HG03135 (cell line): ENCODE data around the gene EIF4E2.
"Not testable (repeated sequence)": the region's sequence is repeated elsewhere in the genome, so short reads cannot be mapped to it uniquely, and the experiment has no call there.

Source experiments
- ATAC-seq: cut with Tn5 transposase; IDR thresholded peaks from one replicate; pipeline ENCODE4 v1.9.1; 2021; ENCODE audit warnings: mild to moderate bottlenecking, moderate library complexity; ENCODE audit not compliant: unreplicated experiment

The EIF4E2 gene

DNA sequence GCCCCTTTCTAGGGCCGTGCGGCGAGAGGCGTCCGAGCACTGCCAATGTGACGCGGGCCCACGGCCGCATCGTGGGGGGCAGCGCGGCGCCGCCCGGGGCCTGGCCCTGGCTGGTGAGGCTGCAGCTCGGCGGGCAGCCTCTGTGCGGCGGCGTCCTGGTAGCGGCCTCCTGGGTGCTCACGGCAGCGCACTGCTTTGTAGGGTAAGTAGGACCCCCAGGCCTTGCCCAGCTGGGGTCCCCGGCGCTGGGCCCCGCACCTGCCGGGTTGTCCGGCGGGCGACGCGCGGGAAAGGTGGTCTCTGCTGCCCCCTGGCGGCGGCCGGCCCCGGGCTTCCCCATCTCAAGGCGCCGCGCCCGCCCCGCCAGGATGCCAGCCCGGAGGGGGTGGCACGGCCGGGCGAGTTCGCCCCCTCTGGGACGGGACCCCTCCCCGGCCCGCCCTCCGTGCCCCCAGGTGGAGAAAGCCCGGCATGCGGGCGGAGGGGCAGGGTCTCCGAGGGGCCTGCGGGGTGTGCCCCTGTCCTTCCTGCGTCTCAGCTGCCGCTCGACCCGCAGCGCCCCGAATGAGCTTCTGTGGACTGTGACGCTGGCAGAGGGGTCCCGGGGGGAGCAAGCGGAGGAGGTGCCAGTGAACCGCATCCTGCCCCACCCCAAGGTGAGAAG is 28.4 kb upstream of the EIF4E2 start:
- no peak for ATAC-seq

DNA sequence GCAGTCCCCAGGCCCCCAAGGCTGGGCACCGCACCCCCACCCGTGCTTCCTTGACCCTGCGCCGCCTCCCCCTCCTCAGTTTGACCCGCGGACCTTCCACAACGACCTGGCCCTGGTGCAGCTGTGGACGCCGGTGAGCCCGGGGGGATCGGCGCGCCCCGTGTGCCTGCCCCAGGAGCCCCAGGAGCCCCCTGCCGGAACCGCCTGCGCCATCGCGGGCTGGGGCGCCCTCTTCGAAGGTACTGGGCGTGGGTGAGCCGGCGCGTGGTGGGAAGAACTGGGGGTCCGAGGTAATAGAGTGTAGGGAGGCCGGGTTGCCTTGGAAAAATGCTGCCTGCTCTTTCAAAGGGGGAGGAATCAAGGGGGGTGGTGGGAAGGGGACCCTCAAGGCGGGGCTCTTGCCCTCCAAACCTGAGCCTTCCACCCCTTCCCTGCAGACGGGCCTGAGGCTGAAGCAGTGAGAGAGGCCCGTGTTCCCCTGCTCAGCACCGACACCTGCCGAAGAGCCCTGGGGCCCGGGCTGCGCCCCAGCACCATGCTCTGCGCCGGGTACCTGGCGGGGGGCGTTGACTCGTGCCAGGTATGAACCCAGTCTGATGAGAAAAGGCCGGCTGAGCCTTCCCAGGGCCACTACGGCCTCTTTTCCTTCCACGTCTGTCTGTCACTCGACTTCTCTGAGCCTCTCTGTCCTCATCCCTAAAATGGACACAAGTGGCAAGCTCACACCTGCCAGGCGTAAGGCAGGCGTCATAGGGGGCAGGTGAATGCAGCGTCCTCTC is 27.7 kb upstream of the EIF4E2 start:
- ATAC-seq, result no peak

GRCh38 chr2:232523402-232523681 is 27.1 kb upstream of the EIF4E2 start:
- no peak for ATAC-seq

DNA sequence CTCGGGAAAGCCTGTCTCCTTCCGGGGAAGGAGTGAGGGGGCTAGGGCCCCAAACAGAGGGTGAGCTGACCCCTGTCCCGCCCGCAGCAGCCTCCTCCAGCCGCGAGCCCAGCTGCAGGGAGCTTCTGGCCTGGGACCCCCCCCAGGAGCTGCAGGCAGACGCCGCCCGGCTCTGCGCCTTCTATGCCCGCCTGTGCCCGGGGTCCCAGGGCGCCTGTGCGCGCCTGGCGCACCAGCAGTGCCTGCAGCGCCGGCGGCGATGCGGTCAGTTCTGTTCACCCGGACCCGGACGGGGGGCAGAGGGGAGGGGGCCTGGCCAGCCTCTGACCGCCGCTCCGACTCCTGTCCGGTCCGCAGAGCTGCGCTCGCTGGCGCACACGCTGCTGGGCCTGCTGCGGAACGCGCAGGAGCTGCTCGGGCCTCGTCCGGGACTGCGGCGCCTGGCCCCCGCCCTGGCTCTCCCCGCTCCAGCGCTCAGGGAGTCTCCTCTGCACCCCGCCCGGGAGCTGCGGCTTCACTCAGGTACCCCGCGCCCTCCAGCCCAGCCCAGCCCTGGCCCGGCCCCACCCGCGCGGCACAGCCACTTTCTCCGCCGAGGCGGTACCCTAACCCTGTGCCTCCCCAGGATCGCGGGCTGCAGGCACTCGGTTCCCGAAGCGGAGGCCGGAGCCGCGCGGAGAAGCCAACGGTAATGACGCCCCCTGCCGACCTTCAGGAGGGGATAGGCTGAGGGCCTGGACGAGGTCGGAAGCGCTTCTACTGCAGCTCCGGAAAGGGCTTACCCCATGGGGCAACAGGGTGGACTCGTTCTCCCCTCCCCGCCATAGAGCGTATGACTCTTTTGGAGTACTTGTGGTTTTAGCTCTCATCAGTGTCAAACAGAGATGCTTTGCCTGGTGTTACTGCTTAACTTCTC is 26.5 kb upstream of the EIF4E2 start:
- ATAC-seq, result no peak

- ATAC-seq, result no peak
Observed at GRCh38 chr2:232524771-232525170, 25.7 kb upstream of the EIF4E2 start.

DNA sequence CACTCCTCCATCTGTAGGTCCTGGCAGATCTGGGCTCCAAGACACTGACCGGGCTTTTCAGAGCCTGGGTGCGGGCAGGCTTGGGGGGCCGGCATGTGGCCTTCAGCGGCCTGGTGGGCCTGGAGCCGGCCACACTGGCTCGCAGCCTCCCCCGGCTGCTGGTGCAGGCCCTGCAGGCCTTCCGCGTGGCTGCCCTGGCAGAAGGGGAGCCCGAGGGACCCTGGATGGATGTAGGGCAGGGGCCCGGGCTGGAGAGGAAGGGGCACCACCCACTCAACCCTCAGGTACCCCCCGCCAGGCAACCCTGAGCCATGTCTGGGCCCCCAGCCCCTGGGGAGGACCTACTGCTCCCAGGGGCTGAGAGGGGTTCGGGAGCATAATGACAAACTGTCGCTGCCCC is 25.3 kb upstream of the EIF4E2 start:
- ATAC-seq, result no peak

GRCh38 chr2:232525791-232526371 is 24.6 kb upstream of the EIF4E2 start, which contains the start of gene CHRND:
TSS of gene CHRND (plus strand) at chr2:232526160. CDS start at chr2:232526216, 56 bp downstream.
- no peak for ATAC-seq

DNA sequence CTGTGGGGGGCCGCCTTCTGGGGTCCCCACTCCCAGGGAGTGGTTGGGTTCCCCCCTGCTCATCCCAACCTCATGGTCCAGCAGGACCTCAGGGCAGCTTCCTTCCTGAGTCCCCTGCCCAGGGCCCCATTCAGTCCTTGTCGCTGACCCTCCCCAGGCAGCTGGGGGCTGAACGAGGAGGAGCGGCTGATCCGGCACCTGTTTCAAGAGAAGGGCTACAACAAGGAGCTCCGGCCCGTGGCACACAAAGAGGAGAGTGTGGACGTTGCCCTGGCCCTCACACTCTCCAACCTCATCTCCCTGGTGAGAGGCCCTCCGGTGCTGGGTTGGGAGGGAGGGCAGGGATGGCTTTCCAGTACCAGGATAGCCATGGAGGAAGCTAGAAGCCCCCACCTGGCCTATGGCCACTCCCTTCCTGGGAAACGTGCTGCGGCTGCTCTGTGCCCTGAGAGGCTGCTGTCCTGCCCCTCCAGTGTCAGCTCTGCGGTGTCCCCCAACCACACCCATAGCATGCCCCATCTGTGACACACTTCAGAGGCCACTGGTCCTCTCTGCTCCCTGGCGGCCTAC is 24.0 kb upstream of the EIF4E2 start:
- no peak for ATAC-seq

DNA sequence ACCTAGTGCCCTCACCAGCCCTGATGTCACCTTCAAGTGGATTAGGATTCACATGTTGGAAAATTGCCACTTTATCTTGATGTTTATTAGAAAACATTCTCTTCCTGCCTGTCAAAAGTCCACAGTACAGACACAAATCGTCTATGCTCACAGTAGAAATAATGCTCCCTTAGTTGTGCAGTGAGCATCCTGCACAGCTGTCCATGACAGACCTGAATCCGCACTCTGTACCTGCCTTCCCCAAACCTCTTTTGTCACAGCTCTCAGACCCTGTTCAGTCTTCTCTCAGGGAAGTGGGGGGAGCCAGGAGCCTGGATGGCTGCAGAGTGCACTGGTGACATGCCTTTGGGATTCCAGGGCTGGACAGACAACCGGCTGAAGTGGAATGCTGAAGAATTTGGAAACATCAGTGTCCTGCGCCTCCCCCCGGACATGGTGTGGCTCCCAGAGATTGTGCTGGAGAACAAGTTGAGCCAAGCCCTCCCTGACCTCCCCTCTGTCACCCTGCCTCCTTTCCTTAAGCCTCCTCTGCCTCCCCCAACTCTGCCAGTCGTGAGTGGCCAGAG is 22.5 kb upstream of the EIF4E2 start:
- no peak for ATAC-seq

DNA sequence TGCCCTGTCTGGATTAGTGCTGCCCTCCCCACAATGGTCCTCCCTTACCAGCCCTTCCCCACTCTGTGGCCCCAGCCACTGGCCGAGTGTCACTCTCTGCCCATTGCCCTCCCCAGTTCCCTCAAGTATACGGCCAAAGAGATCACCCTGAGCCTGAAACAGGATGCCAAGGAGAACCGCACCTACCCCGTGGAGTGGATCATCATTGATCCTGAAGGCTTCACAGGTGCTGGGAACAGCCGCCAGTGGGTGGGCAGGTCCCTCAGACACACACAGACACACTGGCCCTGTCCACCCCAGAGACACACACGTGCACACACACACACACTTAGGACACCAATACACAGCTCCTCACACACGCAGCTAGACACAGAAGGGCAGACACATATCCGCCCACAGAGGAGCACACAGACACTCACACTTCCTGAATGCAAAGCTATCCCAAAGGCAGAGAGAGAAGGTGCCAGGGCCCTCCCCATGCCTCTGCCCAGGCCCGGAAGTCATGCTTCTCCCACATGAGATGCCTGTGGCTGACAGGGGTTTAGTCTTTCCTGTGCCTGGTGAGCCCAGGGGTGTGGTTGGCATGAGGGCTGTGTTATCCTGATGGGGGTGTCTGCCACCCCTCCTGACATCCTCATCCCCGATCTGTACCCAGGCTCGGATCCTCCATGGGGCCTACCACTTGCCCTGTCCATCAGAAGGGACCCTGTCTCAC is 21.6 kb upstream of the EIF4E2 start:
- ATAC-seq, result no peak

DNA sequence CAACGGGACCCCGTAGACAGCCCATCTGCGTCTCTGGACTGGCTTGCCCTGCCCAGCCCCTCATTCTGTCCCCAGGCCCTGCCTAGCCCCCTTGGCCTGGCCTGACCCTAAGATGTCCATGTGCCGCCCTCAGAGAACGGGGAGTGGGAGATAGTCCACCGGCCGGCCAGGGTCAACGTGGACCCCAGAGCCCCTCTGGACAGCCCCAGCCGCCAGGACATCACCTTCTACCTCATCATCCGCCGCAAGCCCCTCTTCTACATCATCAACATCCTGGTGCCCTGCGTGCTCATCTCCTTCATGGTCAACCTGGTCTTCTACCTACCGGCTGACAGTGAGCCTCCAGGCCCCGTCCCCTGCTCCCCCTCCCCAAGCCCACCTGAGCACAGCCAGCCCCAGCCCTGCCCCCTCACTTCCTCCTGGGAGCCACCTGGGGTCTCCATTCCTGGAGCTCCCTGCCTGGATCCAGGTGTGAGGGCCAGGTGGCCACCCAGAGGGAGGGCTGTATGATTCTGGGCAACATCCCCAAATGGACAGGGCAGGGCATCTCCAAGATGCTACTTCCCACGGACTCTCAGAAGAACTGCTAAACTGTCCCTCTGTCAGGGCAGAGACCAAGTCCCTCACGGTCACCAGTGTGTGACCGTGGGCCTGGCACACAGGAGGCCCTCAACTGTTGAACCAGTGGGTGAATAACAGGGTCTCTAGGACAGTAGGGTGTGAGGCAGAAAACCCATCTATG is 20.5 kb upstream of the EIF4E2 start:
- no peak for ATAC-seq

DNA sequence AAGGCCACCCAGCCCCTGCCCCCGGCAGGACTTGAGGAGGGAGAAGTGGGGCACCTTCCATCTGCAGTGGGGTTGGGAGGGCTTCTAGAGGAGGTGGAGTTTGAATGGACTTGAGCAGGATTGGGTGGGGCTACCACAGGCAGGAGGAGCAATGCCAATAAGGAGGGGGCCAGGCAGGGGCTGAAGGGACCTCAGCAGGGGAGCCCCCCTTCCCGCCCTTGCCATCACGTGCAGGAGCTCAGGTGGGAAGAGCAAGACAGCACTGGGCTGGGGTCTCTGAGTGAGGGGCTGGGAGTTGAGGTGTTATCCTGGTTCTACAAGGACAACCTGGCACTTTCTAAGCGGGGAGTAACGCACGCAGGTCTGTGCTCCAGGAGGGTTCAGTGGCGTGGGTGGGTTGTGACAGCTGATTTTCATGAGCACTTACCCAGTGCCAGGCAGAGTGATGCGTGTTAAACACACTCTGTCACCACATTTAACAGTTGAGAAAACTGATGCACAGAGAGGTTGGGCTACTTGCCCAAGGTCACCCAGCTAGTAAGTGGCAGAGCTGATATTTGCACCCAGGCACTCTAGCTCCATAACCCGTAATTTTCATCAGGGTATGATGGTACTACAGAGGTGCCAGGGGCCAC is 19.7 kb upstream of the EIF4E2 start:
- ATAC-seq, result no peak

DNA sequence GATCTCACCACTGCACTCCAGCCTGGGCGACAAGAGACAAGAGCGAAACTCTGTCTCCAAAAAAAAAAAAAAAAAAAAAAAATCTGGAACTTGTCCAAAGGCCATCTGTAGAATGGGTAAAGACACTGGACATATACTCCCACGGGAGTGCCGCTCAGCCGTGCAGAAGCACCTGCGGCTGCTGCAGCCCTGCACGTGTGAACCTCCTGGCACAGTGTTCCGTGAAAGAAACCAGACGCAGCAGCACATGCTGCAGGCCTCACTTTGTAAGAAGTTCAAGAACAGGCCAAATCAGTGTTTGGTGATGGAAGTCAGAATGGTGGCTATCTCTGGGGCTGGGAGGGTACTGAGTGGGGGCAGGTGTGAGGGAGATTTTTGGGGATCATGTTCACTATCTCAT is 18.1 kb upstream of the EIF4E2 start:
- no peak for ATAC-seq

DNA sequence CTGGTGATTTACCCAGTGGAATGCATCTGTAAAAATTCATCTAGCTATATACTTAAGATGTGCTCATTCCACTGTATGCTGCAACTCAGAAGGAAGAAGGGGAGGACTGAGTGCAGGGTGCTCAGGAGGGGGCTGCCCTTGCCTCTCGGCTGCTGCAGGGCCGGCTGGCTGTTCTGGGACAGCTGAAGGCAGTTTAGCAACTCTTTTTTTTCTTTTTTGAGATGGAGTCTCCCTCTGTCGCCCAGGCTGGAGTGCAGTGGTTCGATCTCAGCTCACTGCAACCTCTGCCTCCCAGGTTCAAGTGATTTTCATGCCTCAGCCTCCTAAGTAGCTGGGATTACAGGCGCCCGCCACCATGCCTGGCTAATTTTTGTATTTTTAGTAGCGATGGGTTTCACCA is 17.7 kb upstream of the EIF4E2 start:
- not testable (repeated sequence) for ATAC-seq

- no peak for ATAC-seq
Observed at GRCh38 chr2:232533944-232534710, 16.4 kb upstream of the EIF4E2 start.

- no peak for ATAC-seq
Observed at GRCh38 chr2:232534940-232535651, 15.4 kb upstream of the EIF4E2 start.

- ATAC-seq, result no peak
Observed at GRCh38 chr2:232535761-232536530, 14.5 kb upstream of the EIF4E2 start.
